ENCODE data around the gene RABGAP1L.
A peak's percentile ranks its signal among the peaks of the same experiment; 100 is the strongest.

RABGAP1L gene

DNA sequence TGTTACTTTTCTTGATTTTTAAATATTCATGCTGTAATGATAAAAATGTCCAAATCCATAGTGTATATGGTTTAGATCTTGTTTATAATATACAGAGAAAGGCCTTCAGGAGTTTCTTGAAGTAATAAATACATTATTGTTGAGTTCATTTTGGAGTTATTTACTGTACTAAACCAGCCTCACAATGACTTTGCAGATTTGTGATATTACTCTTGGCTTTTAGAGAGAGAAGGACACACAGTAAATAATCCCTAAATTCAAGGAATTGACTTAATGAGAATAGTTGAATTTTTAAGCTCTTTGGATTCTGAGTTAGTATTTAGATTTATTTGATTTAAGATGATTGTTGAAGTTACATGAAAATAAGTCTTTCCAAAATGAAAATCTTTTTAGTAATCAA is 38.9 kb downstream of the RABGAP1L start:
- no peak overlapping the region for H3K4me3 ChIP-seq (replicated peaks in 1 of 2; ENCODE audit: low read depth in 2 of 2, low read length in 2 of 2)
- no peak for TF ChIP-seq CTCF (IDR thresholded peaks at IDR 0.05; ENCODE audit: low read depth, low read length)
- no peak for DNase-seq (ENCODE audit: low read depth in 2 of 2)

GRCh38 chr1:174200746-174201145 is 41.4 kb downstream of the RABGAP1L start:
- no peak for DNase-seq (ENCODE audit: low read depth in 2 of 2)
- no peak overlapping the region for H3K4me3 ChIP-seq (replicated peaks in 1 of 2; ENCODE audit: low read depth in 2 of 2, low read length in 2 of 2)
- no peak for TF ChIP-seq CTCF (IDR thresholded peaks at IDR 0.05; ENCODE audit: low read depth, low read length)

GRCh38 chr1:174204697-174205308 is 45.5 kb downstream of the RABGAP1L start:
- H3K4me3 ChIP-seq (replicated peaks in 1 of 2; ENCODE audit: low read depth in 2 of 2, low read length in 2 of 2) = no peak overlapping the region
- TF ChIP-seq CTCF (IDR thresholded peaks at IDR 0.05; ENCODE audit: low read depth, low read length) = no peak
- no peak for DNase-seq (ENCODE audit: low read depth in 2 of 2)

GRCh38 chr1:174206148-174206836 is 47.0 kb downstream of the RABGAP1L start:
- TF ChIP-seq CTCF (IDR thresholded peaks at IDR 0.05; ENCODE audit: low read depth, low read length) = no peak
- DNase-seq (ENCODE audit: low read depth in 2 of 2) = peak in 1 of 2 donors; percentile 56
- H3K4me3 ChIP-seq (replicated peaks in 1 of 2; ENCODE audit: low read depth in 2 of 2, low read length in 2 of 2) = no peak overlapping the region

- DNase-seq (ENCODE audit: low read depth in 2 of 2) = no peak
- TF ChIP-seq CTCF (IDR thresholded peaks at IDR 0.05; ENCODE audit: low read depth, low read length) = no peak
- H3K4me3 ChIP-seq (replicated peaks in 1 of 2; ENCODE audit: low read depth in 2 of 2, low read length in 2 of 2) = no peak overlapping the region
These were observed 50.2 kb downstream of the RABGAP1L start for GRCh38 chr1:174209347-174210187.

GRCh38 chr1:174211486-174211885 is 52.2 kb downstream of the RABGAP1L start:
- no peak for DNase-seq (ENCODE audit: low read depth in 2 of 2)
- no peak for TF ChIP-seq CTCF (IDR thresholded peaks at IDR 0.05; ENCODE audit: low read depth, low read length)
- H3K4me3 ChIP-seq (replicated peaks in 1 of 2; ENCODE audit: low read depth in 2 of 2, low read length in 2 of 2) = no peak overlapping the region
